Measurements from ENCODE around the gene CCKAR.

DNA sequence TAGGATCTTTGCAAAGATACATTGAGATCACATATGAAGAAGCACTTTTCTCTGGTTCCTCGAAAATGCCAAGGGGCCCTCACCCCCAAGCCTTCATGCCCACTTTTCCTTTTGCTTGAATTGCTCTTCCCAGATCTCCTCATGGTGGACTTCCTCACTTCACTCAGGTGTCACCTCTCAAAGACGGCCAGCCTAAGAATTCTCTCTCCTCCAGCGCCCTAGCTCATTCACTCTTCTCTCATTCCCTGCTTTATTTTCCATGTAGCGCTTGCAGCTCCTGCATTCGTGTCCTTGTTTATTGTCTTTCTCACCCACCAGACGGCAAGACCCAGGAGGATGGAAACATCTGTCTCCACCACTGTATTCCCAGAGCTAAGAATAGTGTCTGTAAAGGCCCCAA lies 32.9 kb downstream of the CCKAR start:
- TF ChIP-seq CTCF (optimal IDR thresholded peaks at IDR 0.05 in 1 of 3, IDR thresholded peaks at IDR 0.05 in 1 of 3, conservative IDR thresholded peaks at IDR 0.05 in 1 of 3; ENCODE audit: extremely low read depth in 1 of 3, insufficient read depth in 2 of 3, low read length in 3 of 3) (no peak), EZH2 (IDR thresholded peaks at IDR 0.05; ENCODE audit: low read length) (no peak)
